PC-3 (cell line): Measurements from ENCODE around the gene SCLY. TPM values are rescaled to one million over a fixed set of nuclear protein-coding genes. Genes with fewer than 3 reads are reported as not detected.

Experiments
- ATAC-seq: fragments of 200-7000 bp; cut with Tn5 transposase; 2 replicates; pipeline ENCODE4 v1.9.1; 2020; ENCODE audit warnings: mild to moderate bottlenecking, moderate library complexity
- BruUV-seq: library from RNA; stranded (reverse); fragments of 400-500 nt; replicated peaks from 2 replicates; lab custom pipeline; 2021; lab: Mats Ljungman, UMichigan
- CTCF ChIA-PET: fragments of 300-600 bp; sonication (Branson Sonifier 250); formaldehyde crosslinking; loops from one replicate; lab custom pipeline; 2022; ENCODE audit warnings: antibody characterized with exemption; lab: Charles Lee
- POLR2A ChIA-PET: fragments of 300-600 bp; sonication (Branson Sonifier 250); formaldehyde crosslinking; loops from one replicate; lab custom pipeline; 2022; ENCODE audit warnings: antibody characterized with exemption; ENCODE audit not compliant: unreplicated experiment; lab: Charles Lee
- DNase-seq: peaks from one replicate; pipeline ENCODE4 v3.0.0-alpha.2; 2015
- H2AFZ ChIP-seq: fragments of 300-600 bp; sonication (generic); 2 replicates; pipeline ENCODE4 v1.6.0; 2016; ENCODE audit warnings: antibody characterized with exemption, low read length
- H3F3A ChIP-seq: fragments of 300-600 bp; sonication (generic); one replicate; pipeline ENCODE4 v1.6.0; 2017; ENCODE audit warnings: antibody characterized with exemption, low read length, control low read depth, mild to moderate bottlenecking; ENCODE audit not compliant: unreplicated experiment
- H3K27ac ChIP-seq: fragments of 300-600 bp; sonication (generic); 2 replicates; pipeline ENCODE4 v1.5.1; 2016; ENCODE audit warnings: mild to moderate bottlenecking, low read length
- H3K27me3 ChIP-seq: fragments of 300-600 bp; sonication (generic); 2 replicates; pipeline ENCODE4 v1.6.1; 2016; ENCODE audit warnings: low read length, mixed read lengths
- H3K36me3 ChIP-seq: fragments of 300-600 bp; sonication (generic); 2 replicates; pipeline ENCODE4 v1.6.1; 2016; ENCODE audit warnings: low read depth, mixed run types, low read length, mixed read lengths
- H3K4me1 ChIP-seq: fragments of 300-600 bp; sonication (generic); 2 replicates; pipeline ENCODE4 v1.5.1; 2016; ENCODE audit warnings: low read length; ENCODE audit not compliant: insufficient read depth
- H3K4me2 ChIP-seq: fragments of 300-600 bp; sonication (generic); 2 replicates; pipeline ENCODE4 v1.6.0; 2016; ENCODE audit warnings: low read length
- H3K4me3 ChIP-seq: fragments of 300-600 bp; sonication (generic); 2 replicates; pipeline ENCODE4 v1.5.1; 2016; ENCODE audit warnings: mild to moderate bottlenecking, low read length, mixed read lengths
- H3K79me2 ChIP-seq: fragments of 300-600 bp; sonication (generic); 2 replicates; pipeline ENCODE4 v1.6.1; 2017; ENCODE audit warnings: low read length, mixed read lengths
- H3K9ac ChIP-seq: fragments of 300-600 bp; sonication (generic); 2 replicates; pipeline ENCODE4 v1.6.0; 2016; ENCODE audit warnings: mild to moderate bottlenecking, low read length
- H3K9me2 ChIP-seq: fragments of 300-600 bp; sonication (generic); replicated peaks from 2 replicates; pipeline ENCODE4 v1.6.1; 2016; ENCODE audit warnings: mixed run types, low read length, mixed read lengths
- H3K9me3 ChIP-seq: fragments of 300-600 bp; sonication (generic); 2 replicates; pipeline ENCODE4 v1.6.1; 2016; ENCODE audit warnings: low read length, mixed read lengths
- H4K20me1 ChIP-seq: fragments of 300-600 bp; sonication (generic); 2 replicates; pipeline ENCODE4 v1.6.1; 2016; ENCODE audit warnings: low read length, mixed read lengths
- EZH2 ChIP-seq: fragments of 300-600 bp; sonication (generic); IDR thresholded peaks from one replicate; pipeline ENCODE4 v1.6.1; 2017; ENCODE audit warnings: antibody characterized with exemption, mild to moderate bottlenecking, low read length; ENCODE audit not compliant: unreplicated experiment
- EZH2phosphoT487 ChIP-seq: fragments of 300-600 bp; sonication (generic); IDR thresholded peaks from 2 replicates; pipeline ENCODE4 v1.6.1; 2018; ENCODE audit warnings: mild to moderate bottlenecking, antibody characterized with exemption, low read length, borderline replicate concordance
- intact Hi-C: fragments of 100-400 bp; cut with micrococcal nuclease; formaldehyde crosslinking; loops from 2 replicates; pipeline ENCODE4 v1.9.0; 2023
- total RNA-seq: library from RNA; depleted of rRNA; stranded (reverse); fragments of >200 nt; gene quantifications from 2 replicates; pipeline ENCODE4 v1.2.3, GENCODE V29; 2014
- TF ChIP-seq, protein P1 (sequence below): fragments of 300-600 bp; sonication (generic); conservative IDR thresholded peaks from 2 replicates; pipeline ENCODE4 v1.5.1; 2017; ENCODE audit warnings: antibody characterized with exemption, low read depth, mild to moderate bottlenecking, low read length

The SCLY gene
- total RNA-seq, 1 experiment from 2014 or later = 23.1 TPM

DNA sequence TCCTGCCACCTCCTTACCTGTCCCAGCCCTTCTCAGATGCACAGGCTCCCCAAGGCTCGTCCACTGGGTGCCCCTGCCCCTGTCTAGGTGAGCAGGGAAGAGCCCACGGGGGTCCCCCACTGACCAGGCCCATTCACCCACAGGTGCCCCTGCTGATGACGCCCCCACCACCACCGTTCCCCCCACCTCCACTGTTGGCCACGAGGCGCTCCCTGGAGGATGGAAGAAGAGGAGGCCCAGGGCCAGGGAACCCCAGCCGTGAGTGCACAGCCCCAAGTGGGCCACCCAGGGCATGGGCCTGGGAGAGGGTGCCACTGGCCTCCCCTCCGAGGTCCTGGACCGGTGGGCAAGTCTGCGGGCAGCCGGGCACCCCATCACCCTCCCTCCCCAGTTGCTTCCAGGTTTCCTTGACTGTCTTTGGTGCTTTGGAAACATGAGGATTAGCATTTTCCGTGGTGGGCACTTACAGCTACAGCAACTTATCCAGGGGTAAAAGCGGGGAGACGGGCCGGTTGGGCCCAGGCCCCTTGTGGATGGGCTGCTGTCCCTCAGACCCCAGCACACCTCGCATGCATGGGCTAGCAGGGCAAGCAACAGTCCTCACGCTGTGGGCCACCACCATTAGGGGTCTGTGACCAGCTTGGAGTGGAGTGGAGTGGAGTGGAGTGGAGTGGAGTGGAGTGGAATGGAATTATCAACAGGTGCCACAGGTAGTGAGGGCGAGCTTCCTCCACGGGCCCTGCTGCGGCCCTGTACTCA, 64.5 kb downstream of the SCLY start:
- Histone ChIP-seq H3K9me3 (no peaks in the 10 kb centered on the region), H3K27ac (no peak overlapping the region), H3K9ac (no peak overlapping the region), H3K9me2 (no peaks in the 10 kb centered on the region), H4K20me1 (no peaks in the 10 kb centered on the region), H3K36me3 (no peaks in the 10 kb centered on the region), H3K4me3 (no peak overlapping the region), H3K4me2 (no peak overlapping the region), H3K4me1 (no peaks in the 10 kb centered on the region), H2AFZ (no peak overlapping the region), H3K27me3 (no peaks in the 10 kb centered on the region), H3K79me2 (no peaks in the 10 kb centered on the region), H3F3A (no peaks in the 10 kb centered on the region)
- intact Hi-C loops = no loop called here
- POLR2A ChIA-PET = no interaction called here
- ATAC-seq = no peak
- CTCF ChIA-PET = no interaction called here
- no peak for DNase-seq
- BruUV-seq = no TSS peak
- TF ChIP-seq EZH2 = no peak
- no peak for TF ChIP-seq EZH2phosphoT487

DNA sequence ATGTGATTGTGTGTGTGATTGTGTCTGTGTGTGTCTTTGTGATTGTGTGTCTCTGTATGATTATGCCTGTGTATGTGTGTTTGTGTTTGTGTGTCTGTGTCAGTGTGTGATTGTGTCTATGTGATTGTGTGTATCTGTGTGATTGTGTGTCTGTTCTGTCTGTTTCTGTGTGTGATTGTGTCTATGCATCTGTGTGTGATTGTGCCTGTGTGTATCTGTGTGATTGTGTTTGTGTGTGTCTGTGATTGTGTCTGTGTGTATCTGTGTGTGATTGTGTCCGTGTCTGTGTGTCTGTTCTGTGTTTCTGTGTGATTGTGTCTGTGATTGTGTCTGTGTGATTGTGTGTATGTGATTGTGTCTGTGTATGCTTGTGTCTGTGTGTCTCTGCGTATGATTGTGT, 65.5 kb downstream of the SCLY start:
- no TSS peak for BruUV-seq
- ChIA-PET POLR2A (no interaction called here), CTCF (no interaction called here)
- no peak overlapping the region for H3K9ac ChIP-seq
- no peaks in the 10 kb centered on the region for H3K27me3 ChIP-seq
- no peak overlapping the region for H2AFZ ChIP-seq
- no peak for ATAC-seq
- no peaks in the 10 kb centered on the region for H3K9me2 ChIP-seq
- no peak overlapping the region for H3K4me3 ChIP-seq
- no peak overlapping the region for H3K4me2 ChIP-seq
- H3K79me2 ChIP-seq = no peaks in the 10 kb centered on the region
- no peaks in the 10 kb centered on the region for H3K36me3 ChIP-seq
- H3K4me1 ChIP-seq = no peaks in the 10 kb centered on the region
- TF ChIP-seq, protein P1, sequence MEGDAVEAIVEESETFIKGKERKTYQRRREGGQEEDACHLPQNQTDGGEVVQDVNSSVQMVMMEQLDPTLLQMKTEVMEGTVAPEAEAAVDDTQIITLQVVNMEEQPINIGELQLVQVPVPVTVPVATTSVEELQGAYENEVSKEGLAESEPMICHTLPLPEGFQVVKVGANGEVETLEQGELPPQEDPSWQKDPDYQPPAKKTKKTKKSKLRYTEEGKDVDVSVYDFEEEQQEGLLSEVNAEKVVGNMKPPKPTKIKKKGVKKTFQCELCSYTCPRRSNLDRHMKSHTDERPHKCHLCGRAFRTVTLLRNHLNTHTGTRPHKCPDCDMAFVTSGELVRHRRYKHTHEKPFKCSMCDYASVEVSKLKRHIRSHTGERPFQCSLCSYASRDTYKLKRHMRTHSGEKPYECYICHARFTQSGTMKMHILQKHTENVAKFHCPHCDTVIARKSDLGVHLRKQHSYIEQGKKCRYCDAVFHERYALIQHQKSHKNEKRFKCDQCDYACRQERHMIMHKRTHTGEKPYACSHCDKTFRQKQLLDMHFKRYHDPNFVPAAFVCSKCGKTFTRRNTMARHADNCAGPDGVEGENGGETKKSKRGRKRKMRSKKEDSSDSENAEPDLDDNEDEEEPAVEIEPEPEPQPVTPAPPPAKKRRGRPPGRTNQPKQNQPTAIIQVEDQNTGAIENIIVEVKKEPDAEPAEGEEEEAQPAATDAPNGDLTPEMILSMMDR = no peak
- TF ChIP-seq EZH2phosphoT487 (no peak), EZH2 (no peak)
- no peak for DNase-seq
- H3K27ac ChIP-seq = no peak overlapping the region
- no peaks in the 10 kb centered on the region for H3F3A ChIP-seq
- no peaks in the 10 kb centered on the region for H3K9me3 ChIP-seq
- H4K20me1 ChIP-seq = no peaks in the 10 kb centered on the region
- intact Hi-C loops = no loop called here

DNA sequence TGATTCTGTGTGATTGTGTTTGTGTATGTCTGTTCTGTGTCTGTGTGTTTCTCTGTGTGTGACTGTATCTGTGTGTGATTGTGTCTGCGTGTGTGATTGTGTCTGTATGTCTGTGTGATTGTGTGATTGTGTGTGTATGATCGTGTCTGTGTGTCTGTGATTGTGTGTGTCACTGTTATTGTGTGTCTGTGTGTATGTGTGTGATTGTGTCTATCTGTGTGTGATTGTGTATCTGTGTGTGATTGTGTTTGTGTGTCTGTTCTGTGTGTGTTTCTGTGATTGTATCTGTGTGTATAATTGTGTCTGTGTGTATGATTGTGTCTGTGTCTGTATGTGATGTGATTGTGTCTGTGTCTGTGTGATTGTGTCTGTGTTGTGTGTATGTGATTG, 66.0 kb downstream of the SCLY start:
- no peaks in the 10 kb centered on the region for H3K36me3 ChIP-seq
- ATAC-seq (no peak), DNase-seq (no peak)
- POLR2A ChIA-PET = no interaction called here
- no peaks in the 10 kb centered on the region for H3K9me2 ChIP-seq
- no peak overlapping the region for H3K9ac ChIP-seq
- TF ChIP-seq, protein P1 = no peak
- intact Hi-C loops = no loop called here
- no peak overlapping the region for H3K27ac ChIP-seq
- no peaks in the 10 kb centered on the region for H3F3A ChIP-seq
- H3K4me1 ChIP-seq = no peaks in the 10 kb centered on the region
- no peaks in the 10 kb centered on the region for H4K20me1 ChIP-seq
- no peak overlapping the region for H3K4me2 ChIP-seq
- H3K27me3 ChIP-seq = no peaks in the 10 kb centered on the region
- no peak overlapping the region for H2AFZ ChIP-seq
- H3K4me3 ChIP-seq = no peak overlapping the region
- CTCF ChIA-PET = no interaction called here
- no peaks in the 10 kb centered on the region for H3K79me2 ChIP-seq
- H3K9me3 ChIP-seq = no peaks in the 10 kb centered on the region
- BruUV-seq = no TSS peak
